Spinal cord (tissue), 10 donors: ENCODE results near the gene SYNGR3. TPM values are rescaled to one million over a fixed set of nuclear protein-coding genes. Genes with fewer than 3 reads are reported as not detected.

Source experiments
- DNase-seq, 6 donors: peaks; one replicate each; pipeline versions ENCODE4 v3.0.0 to v3.0.0-alpha.2; 2013 to 2015; ENCODE audit warnings: low spot score in 6 of 6, low read depth in 4 of 6
- H3K27ac ChIP-seq: one replicate; pipeline ENCODE4 v1.5.1; 2013; ENCODE audit warnings: low read depth, low read length, control low read depth
- H3K27me3 ChIP-seq: one replicate; pipeline ENCODE4 v1.6.1; 2013; ENCODE audit warnings: low read length; ENCODE audit not compliant: control insufficient read depth, insufficient read depth
- H3K36me3 ChIP-seq: one replicate; pipeline ENCODE4 v1.6.1; 2013; ENCODE audit warnings: low read length; ENCODE audit not compliant: control insufficient read depth, insufficient read depth
- H3K4me1 ChIP-seq: one replicate; pipeline ENCODE4 v1.6.1; 2013; ENCODE audit warnings: low read length; ENCODE audit not compliant: control insufficient read depth, insufficient read depth
- H3K4me3 ChIP-seq: one replicate; pipeline ENCODE4 v1.5.1; 2013; ENCODE audit warnings: low read depth, low read length, control low read depth
- H3K9me3 ChIP-seq: one replicate; pipeline ENCODE4 v1.6.1; 2013; ENCODE audit warnings: low read length; ENCODE audit not compliant: control insufficient read depth, insufficient read depth
- WGBS: methylation state at CpG from one replicate; pipeline ENCODE4 v1.1.5; 2013; ENCODE audit warnings: missing lambda C conversion rate; ENCODE audit not compliant: insufficient coverage; 5-methylcytosine and 5-hydroxymethylcytosine counted together
- long read RNA-seq, 4 donors: transcript quantifications; one replicate each; lab custom pipeline, GENCODE V29; 2026
- polyA plus RNA-seq, 2 donors: library from polyadenylated mRNA; unstranded; fragments of 120-200 nt; gene quantifications; one replicate each; pipeline ENCODE4 v1.2.1, GENCODE V29; 2013; ENCODE audit not compliant: insufficient read length in 2 of 2
- total RNA-seq, 2 donors: library from RNA; depleted of rRNA in 1 of 2; stranded (reverse); fragments of 120-200 nt in 1 of 2; fragments of >200 nt in 1 of 2; gene quantifications; one replicate each; pipeline versions ENCODE4 v1.2.3 to v1.2.4, GENCODE V29; 2013 to 2014
- donor health status: healthy.

Gene SYNGR3, protein sequence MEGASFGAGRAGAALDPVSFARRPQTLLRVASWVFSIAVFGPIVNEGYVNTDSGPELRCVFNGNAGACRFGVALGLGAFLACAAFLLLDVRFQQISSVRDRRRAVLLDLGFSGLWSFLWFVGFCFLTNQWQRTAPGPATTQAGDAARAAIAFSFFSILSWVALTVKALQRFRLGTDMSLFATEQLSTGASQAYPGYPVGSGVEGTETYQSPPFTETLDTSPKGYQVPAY
- total RNA-seq (10 to 100 TPM; 20.1 to 71.0 TPM), polyA plus RNA-seq (100 to 1,000 TPM; 109 to 111 TPM)
- long read RNA-seq, donor 1, transcript SYNGR3-204 (2 exons, 752 nt) = minor isoform, 5 of 48 reads
- long read RNA-seq, donor 1, transcript SYNGR3-201 (4 exons, 2,051 nt) = major isoform, 40 of 48 reads
- long read RNA-seq, donor 1, partial matches to known transcripts = 0 of 48 reads
- long read RNA-seq, donor 1, other reads (novel, unspliced or antisense) = 0 of 48 reads
- long read RNA-seq, donor 2, transcript SYNGR3-201 (4 exons, 2,051 nt) = major isoform, 12 of 12 reads
- long read RNA-seq, donor 2, partial matches to known transcripts = 0 of 12 reads
- long read RNA-seq, donor 2, other reads (novel, unspliced or antisense) = 0 of 12 reads
- long read RNA-seq, donor 3, transcript SYNGR3-201 (4 exons, 2,051 nt) = major isoform, 21 of 25 reads
- long read RNA-seq, donor 3, partial matches to known transcripts = 0 of 25 reads
- long read RNA-seq, donor 3, other reads (novel, unspliced or antisense) = 0 of 25 reads
- long read RNA-seq, donor 4 = 0 reads

DNA sequence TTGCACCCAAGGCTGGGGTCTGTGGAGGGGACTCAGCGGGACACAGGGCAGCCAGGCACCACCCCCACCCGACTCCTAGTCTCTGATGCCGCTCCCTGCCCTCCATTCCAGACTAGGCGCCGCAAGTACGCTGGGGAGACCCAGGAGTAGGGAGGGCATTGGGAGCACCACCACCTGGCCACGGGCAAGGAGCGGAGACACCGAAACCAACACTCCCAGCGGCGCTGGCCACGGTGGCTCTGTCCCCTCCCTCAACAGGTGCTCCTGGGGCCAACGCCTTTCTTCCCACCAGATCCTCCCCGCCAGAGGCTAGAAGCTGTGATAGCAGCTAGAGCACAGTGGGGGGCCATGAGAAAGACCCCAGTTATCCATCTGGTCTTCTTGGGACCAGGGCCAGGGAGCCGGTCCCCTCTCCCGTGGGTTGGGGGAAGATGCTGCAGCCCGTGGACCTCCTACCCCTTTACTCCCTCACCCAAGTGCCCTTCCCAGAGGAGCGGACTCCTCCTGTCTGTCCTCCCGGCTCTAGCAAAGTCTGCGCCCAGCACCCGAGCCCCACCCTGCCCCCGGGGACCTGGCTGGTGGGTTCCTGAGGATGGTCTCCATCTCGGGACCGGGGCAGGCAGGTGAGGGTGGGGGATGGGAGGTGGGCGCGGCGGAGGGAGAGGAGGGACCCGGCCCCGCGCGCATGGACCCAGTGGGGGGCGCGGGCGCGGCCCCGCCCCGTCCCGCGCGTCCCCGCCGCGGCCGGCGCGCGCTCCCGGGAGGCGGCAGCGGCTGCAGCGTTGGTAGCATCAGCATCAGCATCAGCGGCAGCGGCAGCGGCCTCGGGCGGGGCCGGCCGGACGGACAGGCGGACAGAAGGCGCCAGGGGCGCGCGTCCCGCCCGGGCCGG lies at the start of gene SYNGR3:
Gene SYNGR3, plus strand, starts transcription at position 762 of the 892 bp plus-strand sequence. CDS start 133 bp downstream, outside the sequence.
- Histone ChIP-seq H3K9me3 (no peaks in the 10 kb centered on the region), H3K27me3 (peaks cover 32% of the 10 kb centered on the region), H3K4me3 (peak within 1 kb of the TSS; percentile 31), H3K4me1 (peaks cover 56% of the 10 kb centered on the region), H3K36me3 (peaks cover 46% of the 10 kb centered on the region), H3K27ac (no peak within 1 kb of the TSS)
- DNase-seq = peak in 2 of 6 donors; percentile 29 to 36
- under 1% methylated on average over 63 of the region's 67 CpGs for WGBS

- WGBS = 95% methylated on average over 22 of the region's 23 CpGs
- Histone ChIP-seq H3K27me3 (no peaks in the 10 kb centered on the region), H3K27ac (no peak overlapping the region), H3K9me3 (no peaks in the 10 kb centered on the region), H3K36me3 (peaks cover 41% of the 10 kb centered on the region), H3K4me3 (no peak overlapping the region), H3K4me1 (peaks cover 23% of the 10 kb centered on the region)
- no peak for DNase-seq
Observed at GRCh38 chr16:1940273-1941161, 49.3 kb upstream of the SYNGR3 start.

- DNase-seq = no peak
- no peak overlapping the region for H3K4me3 ChIP-seq
- WGBS = 70% methylated on average over 23 of the region's 30 CpGs
Observed at GRCh38 chr16:1941162-1942046, 48.4 kb upstream of the SYNGR3 start.

GRCh38 chr16:1942047-1942809 lies 47.5 kb upstream of the SYNGR3 start:
- Histone ChIP-seq H3K4me1 (peaks cover 23% of the 10 kb centered on the region), H3K27me3 (no peaks in the 10 kb centered on the region), H3K4me3 (peak overlapping the region; percentile 84), H3K36me3 (peaks cover 37% of the 10 kb centered on the region), H3K27ac (no peak overlapping the region), H3K9me3 (no peaks in the 10 kb centered on the region)
- 66% methylated on average over 7 of the region's 17 CpGs for WGBS
- no peak for DNase-seq

More at GRCh38 chr16:1941162-1942046, 48.4 kb upstream of the SYNGR3 start:
- H3K36me3 ChIP-seq = peaks cover 41% of the 10 kb centered on the region
- no peak overlapping the region for H3K27ac ChIP-seq
- peaks cover 23% of the 10 kb centered on the region for H3K4me1 ChIP-seq
- H3K27me3 ChIP-seq = no peaks in the 10 kb centered on the region
- no peaks in the 10 kb centered on the region for H3K9me3 ChIP-seq

DNA sequence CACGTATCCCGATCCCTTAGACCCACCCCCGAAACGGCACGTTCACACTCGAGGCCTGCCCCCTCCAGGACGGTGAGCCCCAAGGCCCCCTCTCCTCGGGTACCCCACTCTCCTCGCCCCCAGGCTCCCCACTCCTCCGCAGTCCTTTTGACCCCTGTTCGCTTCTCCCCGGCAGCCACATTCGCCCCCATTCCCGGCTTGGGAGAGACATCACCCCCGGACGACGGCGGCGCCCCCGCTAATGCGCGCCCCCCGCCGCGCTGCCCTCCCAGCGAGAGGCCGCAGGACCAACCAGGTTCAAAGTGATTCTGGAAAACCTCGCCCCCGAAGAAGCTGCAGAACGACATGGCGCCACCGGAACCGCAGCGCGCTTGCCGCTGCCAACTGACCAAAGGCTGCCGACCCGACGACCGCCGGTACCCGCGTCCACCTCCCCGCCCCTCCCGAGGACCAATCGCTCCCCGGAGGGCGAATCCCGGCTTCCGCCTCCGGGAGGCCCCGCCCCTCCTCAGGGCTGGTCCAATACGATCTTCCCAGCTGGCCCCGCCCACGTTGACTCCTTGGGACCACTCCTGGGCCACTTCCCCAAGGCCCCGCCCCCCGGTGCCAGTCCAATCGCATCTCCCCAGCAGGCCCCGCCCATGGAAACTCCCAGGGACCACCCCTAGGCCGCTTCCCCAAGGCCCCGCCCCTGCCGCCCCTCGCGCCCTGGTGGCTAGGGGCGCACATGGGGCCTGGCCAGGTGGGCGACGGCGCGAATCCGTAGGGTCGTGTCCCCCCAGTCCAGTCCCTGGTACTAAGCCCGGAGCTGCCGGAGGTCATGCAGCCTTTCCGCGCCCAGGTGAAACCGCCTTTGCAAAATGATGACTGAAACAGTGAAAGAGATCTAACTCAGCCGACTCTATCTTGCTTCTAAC lies 46.7 kb upstream of the SYNGR3 start, which contains the start of gene MSRB1:
Gene MSRB1, minus strand, starts transcription at position 390 of the 917 bp plus-strand sequence. Its CDS starts 43 bp downstream, at position 347.
- Histone ChIP-seq H3K27me3 (no peaks in the 10 kb centered on the region), H3K36me3 (peaks cover 33% of the 10 kb centered on the region), H3K4me3 (peak within 1 kb of the TSS; percentile 84), H3K4me1 (peaks cover 23% of the 10 kb centered on the region), H3K9me3 (no peaks in the 10 kb centered on the region), H3K27ac (peak within 1 kb of the TSS; percentile 69)
- DNase-seq = peak; percentile 92 to 100 (median 98)
- WGBS = under 1% methylated on average over 59 of the region's 77 CpGs

DNA sequence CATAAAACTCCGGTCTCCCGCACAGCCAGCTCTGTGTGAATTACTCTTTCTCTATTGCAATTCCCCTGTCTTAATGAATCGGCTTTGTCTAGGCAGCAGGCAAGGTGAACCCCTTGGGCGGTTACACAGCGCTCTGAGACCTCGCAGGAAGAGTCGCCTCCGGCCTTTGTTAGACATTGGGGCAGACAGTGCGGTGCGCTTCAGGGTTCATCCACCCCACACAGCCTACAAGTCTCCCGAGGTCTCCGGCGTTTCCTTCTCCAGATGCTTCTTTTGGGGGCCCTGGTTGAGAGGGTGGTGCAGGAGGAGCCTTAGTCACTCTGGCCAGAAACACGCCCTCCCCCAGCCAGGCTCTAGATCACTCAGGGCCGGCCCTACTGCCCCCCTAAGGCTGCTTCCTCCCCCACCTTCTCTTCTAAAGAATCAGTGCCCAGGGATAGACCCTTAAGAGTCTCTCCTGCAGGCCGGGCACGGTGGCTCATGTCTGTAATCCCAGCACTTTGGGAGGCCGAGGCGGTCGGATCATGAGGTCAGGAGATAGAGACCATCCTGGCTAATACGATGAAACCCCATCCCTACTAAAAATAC lies 45.1 kb upstream of the SYNGR3 start:
- peaks cover 23% of the 10 kb centered on the region for H3K4me1 ChIP-seq
- no peak for DNase-seq
- 82% methylated on average over 11 of the region's 21 CpGs for WGBS
- peaks cover 18% of the 10 kb centered on the region for H3K36me3 ChIP-seq
- no peaks in the 10 kb centered on the region for H3K27me3 ChIP-seq
- H3K9me3 ChIP-seq = no peaks in the 10 kb centered on the region
- no peak overlapping the region for H3K27ac ChIP-seq
- H3K4me3 ChIP-seq = no peak overlapping the region
